ENCODE measurements around the gene SCN9A. TPM values are rescaled to one million over a fixed set of nuclear protein-coding genes. Genes with fewer than 3 reads are reported as not detected.

The SCN9A gene
- polyA plus RNA-seq, 1 donor from 2014 or later, result 10.4 TPM

GRCh38 chr2:166240387-166241313 lies 135.1 kb downstream of the SCN9A start:
- H3K4me2 ChIP-seq (ENCODE audit: low read length), result no peak overlapping the region
- no peak overlapping the region for H3K27ac ChIP-seq (ENCODE audit: low read length)
- H3K79me2 ChIP-seq (replicated peaks; ENCODE audit: insufficient read depth, low read length), result no peaks in the 10 kb centered on the region
- H3K9me2 ChIP-seq (ENCODE audit: insufficient read depth, low read length), result no peaks in the 10 kb centered on the region
- H3F3A ChIP-seq (ENCODE audit: insufficient read depth, low read length, poor library complexity, severe bottlenecking), result no peaks in the 10 kb centered on the region
- H3K9ac ChIP-seq (ENCODE audit: low read length), result no peak overlapping the region
- no peak overlapping the region for H3K4me3 ChIP-seq (ENCODE audit: low read length)
- H3K9me3 ChIP-seq (ENCODE audit: low read length), result no peaks in the 10 kb centered on the region
- TF ChIP-seq EZH2 (IDR thresholded peaks at IDR 0.05; ENCODE audit: borderline replicate concordance, insufficient read depth, low read length, poor library complexity, severe bottlenecking) (no peak), EP300 (conservative IDR thresholded peaks at IDR 0.05; ENCODE audit: poor library complexity, severe bottlenecking) (no peak), POLR2AphosphoS5 (IDR thresholded peaks at IDR 0.05) (no peak)
- no peaks in the 10 kb centered on the region for H3K36me3 ChIP-seq (ENCODE audit: insufficient read depth, low read length)
- H3K27me3 ChIP-seq (ENCODE audit: insufficient read depth, low read depth, low read length), result no peaks in the 10 kb centered on the region
- H2AFZ ChIP-seq (ENCODE audit: low read depth, low read length), result no peak overlapping the region
- no peaks in the 10 kb centered on the region for H4K20me1 ChIP-seq (ENCODE audit: insufficient read depth)

- H3K27me3 ChIP-seq (ENCODE audit: insufficient read depth, low read depth, low read length), result no peaks in the 10 kb centered on the region
- no peak overlapping the region for H3K9ac ChIP-seq (ENCODE audit: low read length)
- TF ChIP-seq EP300 (conservative IDR thresholded peaks at IDR 0.05; ENCODE audit: poor library complexity, severe bottlenecking), result no peak
- no peak for TF ChIP-seq EZH2 (IDR thresholded peaks at IDR 0.05; ENCODE audit: borderline replicate concordance, insufficient read depth, low read length, poor library complexity, severe bottlenecking)
- H2AFZ ChIP-seq (ENCODE audit: low read depth, low read length), result no peak overlapping the region
- H3K27ac ChIP-seq (ENCODE audit: low read length), result no peak overlapping the region
- no peaks in the 10 kb centered on the region for H3F3A ChIP-seq (ENCODE audit: insufficient read depth, low read length, poor library complexity, severe bottlenecking)
- no peaks in the 10 kb centered on the region for H3K36me3 ChIP-seq (ENCODE audit: insufficient read depth, low read length)
- H3K9me3 ChIP-seq (ENCODE audit: low read length), result no peaks in the 10 kb centered on the region
- no peak overlapping the region for H3K4me3 ChIP-seq (ENCODE audit: low read length)
- no peaks in the 10 kb centered on the region for H3K9me2 ChIP-seq (ENCODE audit: insufficient read depth, low read length)
- no peak overlapping the region for H3K4me2 ChIP-seq (ENCODE audit: low read length)
- no peaks in the 10 kb centered on the region for H4K20me1 ChIP-seq (ENCODE audit: insufficient read depth)
- H3K79me2 ChIP-seq (replicated peaks; ENCODE audit: insufficient read depth, low read length), result no peaks in the 10 kb centered on the region
These were observed 136.2 kb downstream of the SCN9A start for GRCh38 chr2:166239548-166239947.

- H3K4me3 ChIP-seq (ENCODE audit: low read length), result no peak overlapping the region
- no peaks in the 10 kb centered on the region for H3K79me2 ChIP-seq (replicated peaks; ENCODE audit: insufficient read depth, low read length)
- no peak overlapping the region for H2AFZ ChIP-seq (ENCODE audit: low read depth, low read length)
- no peak overlapping the region for H3K9ac ChIP-seq (ENCODE audit: low read length)
- no peaks in the 10 kb centered on the region for H3K36me3 ChIP-seq (ENCODE audit: insufficient read depth, low read length)
- H3K9me2 ChIP-seq (ENCODE audit: insufficient read depth, low read length), result no peaks in the 10 kb centered on the region
- TF ChIP-seq RAD21 (conservative IDR thresholded peaks at IDR 0.05), result no peak
- no peak for TF ChIP-seq MXI1 (conservative IDR thresholded peaks at IDR 0.05; ENCODE audit: poor library complexity, severe bottlenecking)
- no peak for TF ChIP-seq EZH2 (IDR thresholded peaks at IDR 0.05; ENCODE audit: borderline replicate concordance, insufficient read depth, low read length, poor library complexity, severe bottlenecking)
- no peak for TF ChIP-seq POLR2AphosphoS5 (IDR thresholded peaks at IDR 0.05)
- TF ChIP-seq EP300 (conservative IDR thresholded peaks at IDR 0.05; ENCODE audit: poor library complexity, severe bottlenecking), result no peak
- TF ChIP-seq CTCF (IDR thresholded peaks at IDR 0.05; ENCODE audit: poor library complexity, severe bottlenecking), result no peak
- no peak for TF ChIP-seq TAF1 (IDR thresholded peaks at IDR 0.05; ENCODE audit: low read depth)
- TF ChIP-seq SMC3 (conservative IDR thresholded peaks at IDR 0.05; ENCODE audit: poor library complexity), result no peak
- no peaks in the 10 kb centered on the region for H4K20me1 ChIP-seq (ENCODE audit: insufficient read depth)
- no peak overlapping the region for H3K4me2 ChIP-seq (ENCODE audit: low read length)
- H3K27me3 ChIP-seq (ENCODE audit: insufficient read depth, low read depth, low read length), result no peaks in the 10 kb centered on the region
- H3K9me3 ChIP-seq (ENCODE audit: low read length), result no peaks in the 10 kb centered on the region
- H3K27ac ChIP-seq (ENCODE audit: low read length), result no peak overlapping the region
- no peaks in the 10 kb centered on the region for H3F3A ChIP-seq (ENCODE audit: insufficient read depth, low read length, poor library complexity, severe bottlenecking)
These were observed 137.6 kb downstream of the SCN9A start for GRCh38 chr2:166238176-166238575.
